Stimulated activated CD4-positive, alpha-beta T cell treated with anti-CD3 and anti-CD28 coated beads, Interleukin-2, amount 100 ng/mL, for 24 hours (primary cell): ENCODE data around the gene MYO19.
"Not testable (repeated sequence)": the region's sequence is repeated elsewhere in the genome, so short reads cannot be mapped to it uniquely, and the experiment has no call there.

Experiments used
- DNase-seq, 2 donors: peaks; one replicate each; pipeline ENCODE4 v3.0.0-alpha.2; 2020

The MYO19 gene

DNA sequence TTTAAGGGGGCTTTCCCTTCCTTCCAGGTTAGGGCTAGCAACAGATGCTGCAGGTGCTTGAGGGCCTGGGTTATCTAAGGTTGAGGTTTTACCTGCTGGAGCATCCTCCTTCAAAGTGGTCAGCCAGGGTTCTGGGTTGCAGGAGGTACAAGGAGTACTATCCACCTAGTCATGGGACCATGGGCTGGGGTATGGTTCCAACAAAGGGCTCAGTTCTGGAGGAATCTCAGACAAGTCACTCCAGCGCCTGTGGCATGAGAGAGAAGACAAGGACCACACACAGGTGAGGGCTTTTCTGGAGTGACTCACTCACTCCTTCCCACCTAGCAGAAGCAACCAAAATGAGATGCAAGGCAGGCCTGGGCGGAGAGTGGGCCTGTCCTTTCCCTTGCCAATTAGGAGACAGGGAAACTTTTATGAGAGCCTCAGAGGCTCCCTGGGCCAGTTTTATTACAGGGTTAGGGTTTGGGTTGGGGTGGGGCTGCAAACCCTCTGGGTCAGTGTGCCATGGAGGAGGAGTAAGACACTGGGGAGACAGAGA, 2.2 kb downstream of the MYO19 start:
- no peak for DNase-seq

DNA sequence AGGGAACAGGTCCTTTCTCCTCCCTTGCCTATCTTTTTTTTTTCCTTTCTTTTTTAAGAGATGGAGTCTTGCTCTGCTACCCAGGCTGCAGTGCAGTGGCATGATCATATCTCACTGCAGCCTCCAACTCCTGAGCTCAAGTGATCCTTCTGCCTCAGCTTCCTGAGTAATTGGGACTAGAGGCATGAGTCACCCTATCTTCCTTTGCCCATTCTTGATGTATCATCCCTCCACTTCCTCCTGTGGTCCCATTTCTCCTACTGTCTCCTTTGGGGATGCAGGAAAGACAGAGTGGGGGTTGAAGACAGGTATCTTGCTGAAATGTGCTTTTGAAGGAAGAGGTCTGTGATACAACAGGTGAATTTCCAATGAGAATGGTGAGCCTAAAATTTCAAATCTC, 5.5 kb downstream of the MYO19 start:
- no peak for DNase-seq

DNA sequence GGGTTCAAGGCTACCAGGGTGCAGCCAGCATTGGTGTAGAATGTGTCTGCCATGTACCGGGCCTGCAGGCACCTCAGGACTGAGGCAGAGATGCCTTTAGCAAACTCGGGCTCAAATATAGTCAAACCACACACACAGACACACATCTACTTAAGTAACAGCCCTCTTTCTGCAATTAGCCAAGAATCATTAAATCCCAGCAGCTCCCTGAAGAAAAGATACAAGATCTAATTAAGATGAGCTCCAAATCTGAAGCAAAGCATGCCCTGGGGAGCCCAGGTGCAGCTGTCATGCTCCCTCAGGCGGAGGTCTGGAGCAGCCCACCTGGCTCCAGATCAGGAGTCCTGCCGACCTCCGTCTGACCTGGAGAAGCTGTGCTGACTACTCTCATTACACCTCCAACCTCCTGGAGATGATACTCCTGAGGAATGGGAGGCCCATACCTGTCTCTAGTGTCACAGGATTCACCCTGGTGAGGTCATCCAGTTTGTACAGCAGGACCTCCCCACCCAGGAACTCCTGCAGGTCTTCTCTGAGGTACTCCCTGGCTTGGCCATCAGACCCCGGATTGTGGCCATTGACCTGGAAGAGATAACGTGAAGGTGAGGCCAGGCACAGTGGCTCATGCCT, 6.9 kb downstream of the MYO19 start:
- no peak for DNase-seq

DNA sequence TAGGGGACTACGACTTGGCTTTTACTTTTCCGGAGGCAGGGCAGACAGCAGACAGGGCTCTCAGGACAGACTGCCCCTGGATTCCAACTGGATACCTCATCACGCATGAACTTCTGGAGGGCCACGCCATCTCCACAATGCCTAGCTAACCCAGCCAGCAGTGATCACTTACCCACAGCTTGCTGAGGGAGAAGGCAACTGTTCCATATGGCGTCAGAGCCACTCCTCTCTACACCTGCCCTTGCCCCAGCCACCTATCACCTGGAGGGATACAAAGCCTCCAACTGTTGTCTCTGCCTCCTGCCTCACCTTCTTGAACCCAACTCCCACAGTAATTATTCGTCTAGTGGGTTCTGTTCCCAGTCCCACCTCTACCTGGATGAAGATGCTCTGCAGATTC, 8.8 kb downstream of the MYO19 start:
- DNase-seq, result no peak

DNA sequence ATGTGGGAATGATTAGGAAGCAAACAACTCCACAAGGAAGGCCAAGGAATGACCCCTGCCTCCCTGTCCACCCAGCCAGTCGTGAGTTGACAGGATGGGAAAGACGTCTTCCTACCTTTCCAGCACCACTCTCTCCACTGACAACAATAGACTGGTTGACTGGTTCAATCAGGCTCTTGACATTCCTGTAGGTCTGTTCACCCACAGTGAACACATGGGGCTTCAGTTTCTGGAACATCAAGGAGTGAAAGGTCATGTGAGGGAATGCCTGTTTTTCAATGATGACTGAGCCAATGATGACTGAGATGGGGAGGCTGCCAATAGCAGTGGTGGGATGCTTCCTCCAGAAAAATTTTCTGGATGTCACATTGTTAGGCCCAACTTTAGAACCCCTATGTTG, 9.6 kb downstream of the MYO19 start:
- no peak for DNase-seq

DNA sequence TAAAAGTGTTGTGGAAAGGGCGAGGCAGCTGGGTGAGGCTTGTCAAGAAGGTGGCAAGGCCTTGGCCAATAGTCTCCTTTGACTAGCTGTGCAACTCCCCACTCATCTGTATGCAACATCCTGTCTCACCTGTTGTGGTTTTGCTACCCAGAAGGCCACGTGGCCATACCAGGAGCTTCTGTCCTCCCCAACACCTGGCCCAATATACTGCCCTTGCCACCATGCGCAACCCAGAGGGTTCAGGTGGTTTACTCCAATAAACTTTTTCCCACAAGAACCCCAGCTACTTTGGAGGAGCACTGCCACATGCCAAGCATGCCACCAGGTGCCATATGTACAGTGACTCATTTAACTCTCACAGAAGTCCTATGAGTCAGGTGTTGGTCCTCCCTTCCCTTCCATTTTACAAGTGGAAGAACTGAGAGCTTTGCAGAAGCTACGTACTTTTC, 10.2 kb downstream of the MYO19 start:
- no peak for DNase-seq

DNA sequence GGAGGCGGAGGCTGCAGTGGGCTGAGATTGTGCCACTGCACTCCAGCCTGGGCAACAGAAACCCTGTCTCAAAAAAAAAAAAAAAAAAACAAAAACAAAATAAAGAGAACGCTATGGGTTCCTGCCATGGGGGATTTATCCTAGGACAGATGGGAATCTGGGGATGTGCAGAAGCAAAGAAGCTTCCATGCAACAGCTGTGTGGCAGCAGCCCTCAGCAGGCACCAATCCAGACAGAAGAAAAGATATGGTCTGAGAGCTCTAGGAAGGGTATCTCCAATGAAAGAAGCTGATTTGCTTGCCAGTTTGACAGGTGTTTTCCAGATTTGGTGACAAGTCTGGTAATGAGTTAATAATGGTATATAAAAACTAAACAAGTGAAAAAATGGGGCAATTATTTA, 11.6 kb downstream of the MYO19 start:
- DNase-seq, result no peak

DNA sequence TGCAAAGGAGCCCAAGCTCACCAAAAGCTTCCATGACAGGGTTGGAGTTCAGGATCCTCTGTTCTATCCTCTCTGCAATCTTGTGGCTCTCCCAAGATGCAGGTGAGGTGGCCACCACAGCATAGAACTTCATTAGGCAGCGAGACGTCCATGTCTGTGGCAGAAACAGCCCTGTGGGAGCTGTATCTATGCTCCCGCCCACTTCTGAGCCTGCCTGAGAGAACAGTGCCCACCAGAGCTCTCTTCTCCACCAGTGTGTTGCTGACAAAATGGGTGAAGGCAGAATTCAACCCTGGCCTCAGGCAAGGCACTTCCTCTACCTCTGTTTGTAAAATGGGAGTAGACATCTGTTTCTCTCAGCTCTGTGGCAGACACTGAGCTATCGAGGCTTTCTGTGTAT, 18.8 kb downstream of the MYO19 start:
- no peak for DNase-seq

DNA sequence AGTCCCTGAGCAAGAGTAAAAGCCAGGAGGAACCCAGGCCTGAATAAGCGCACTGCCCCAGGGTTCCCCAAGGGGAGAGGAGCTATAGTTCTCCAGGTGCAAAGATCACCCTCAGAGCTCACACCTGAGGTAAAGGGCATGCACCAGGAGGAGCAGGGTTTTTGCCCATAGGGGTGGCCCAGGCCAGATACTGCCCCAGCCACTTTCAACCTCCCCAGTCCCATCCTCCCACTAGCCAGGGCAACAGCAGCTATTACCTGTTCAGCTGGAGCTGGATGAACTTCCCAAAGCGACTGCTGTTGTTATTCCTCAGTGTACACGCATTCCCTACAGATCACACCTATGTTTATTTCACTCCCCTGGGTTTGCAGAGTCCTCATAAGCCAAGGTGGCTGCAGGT, 19.8 kb downstream of the MYO19 start:
- DNase-seq, result no peak

DNA sequence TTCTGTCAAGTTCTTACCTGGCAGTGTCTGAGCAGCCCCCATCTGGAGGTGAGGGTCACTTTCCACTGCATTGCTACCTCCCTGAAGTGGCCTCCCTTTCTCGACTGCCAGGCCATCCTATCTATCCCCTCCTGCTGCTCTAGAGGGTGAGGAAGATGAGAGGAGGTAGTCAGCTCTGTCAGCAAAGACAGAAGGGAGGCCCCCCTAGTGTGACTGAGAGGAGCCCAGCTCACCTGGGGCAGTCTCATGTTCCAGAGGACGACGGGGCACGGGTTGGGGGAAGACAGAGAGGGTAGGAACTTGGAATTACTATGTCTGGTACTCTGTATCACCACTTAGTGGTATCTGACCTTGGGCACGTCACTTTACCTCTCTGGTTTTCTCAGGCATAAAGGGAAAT, 22.0 kb downstream of the MYO19 start:
- DNase-seq, result no peak

DNA sequence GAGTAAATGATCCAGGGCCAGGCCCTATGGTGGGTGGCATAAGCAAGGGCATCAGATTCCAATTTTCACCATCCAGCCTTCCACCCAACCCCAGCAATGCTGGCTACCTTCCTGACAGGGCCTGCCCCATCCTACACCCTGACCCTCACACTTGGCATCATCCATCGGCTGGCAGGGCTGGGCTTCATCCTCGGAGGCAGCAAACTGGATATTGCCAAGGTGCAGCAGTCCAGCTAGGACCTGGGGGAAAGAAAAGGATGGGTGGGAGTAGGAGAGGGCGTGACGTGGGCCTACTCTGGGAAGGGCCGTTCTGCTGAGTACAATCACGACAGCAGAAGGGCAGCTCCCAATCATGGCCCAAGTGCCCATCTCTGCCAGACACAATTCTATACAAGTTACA, 23.5 kb downstream of the MYO19 start:
- DNase-seq, result no peak

DNA sequence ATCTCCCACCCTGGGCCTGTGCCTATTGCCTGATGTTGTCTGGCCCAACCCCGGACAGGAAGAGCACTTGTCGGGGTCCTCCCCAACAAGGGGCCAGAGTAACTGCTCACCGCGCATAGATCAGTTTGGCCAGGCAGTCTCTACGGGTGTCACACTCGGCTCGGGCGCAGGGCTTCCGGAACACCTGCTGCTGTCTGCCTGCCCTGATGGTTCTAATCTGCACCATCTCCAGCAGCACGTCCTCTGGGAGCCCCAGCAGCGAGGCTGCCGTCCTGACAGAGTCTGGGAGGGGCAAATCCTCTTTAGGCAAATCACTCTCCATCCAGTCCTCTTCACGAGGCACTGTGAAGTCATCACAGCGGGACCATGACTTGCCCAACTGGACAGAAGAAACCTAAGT, 24.0 kb downstream of the MYO19 start:
- DNase-seq, result no peak

DNA sequence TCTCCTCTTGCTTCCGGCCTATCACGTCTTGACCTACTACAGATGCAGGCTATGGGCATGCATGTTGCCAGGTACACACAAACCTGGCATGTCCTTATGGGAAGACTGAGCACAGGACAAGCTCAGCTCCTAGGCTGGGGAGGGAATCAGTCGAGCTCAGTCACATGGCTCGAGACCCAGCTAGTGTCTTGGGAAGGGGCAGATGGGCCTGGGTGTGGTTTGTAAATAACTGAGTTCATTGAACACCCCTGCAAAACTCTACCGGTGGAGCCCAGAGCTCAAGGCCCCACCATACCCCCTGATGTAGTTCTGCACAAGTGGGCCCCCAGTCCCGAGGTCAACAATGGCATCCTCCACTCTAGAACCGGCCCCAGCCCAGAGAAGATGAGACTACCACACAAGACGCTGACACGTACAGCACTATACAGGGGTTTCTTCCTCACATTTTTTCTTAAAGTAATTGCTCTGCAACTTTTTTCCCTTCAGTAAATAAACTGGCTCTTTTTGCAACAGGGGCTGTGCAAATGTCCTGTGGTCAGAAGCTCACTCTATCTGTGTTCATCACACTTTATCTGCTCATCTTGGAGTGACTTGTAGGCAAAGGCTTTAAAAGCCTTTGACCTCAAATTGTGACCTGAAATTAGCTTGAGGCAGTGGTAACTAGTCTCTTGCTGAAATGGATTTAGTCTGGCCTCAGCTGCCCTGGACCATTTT, 25.2 kb downstream of the MYO19 start:
- DNase-seq, result no peak

DNA sequence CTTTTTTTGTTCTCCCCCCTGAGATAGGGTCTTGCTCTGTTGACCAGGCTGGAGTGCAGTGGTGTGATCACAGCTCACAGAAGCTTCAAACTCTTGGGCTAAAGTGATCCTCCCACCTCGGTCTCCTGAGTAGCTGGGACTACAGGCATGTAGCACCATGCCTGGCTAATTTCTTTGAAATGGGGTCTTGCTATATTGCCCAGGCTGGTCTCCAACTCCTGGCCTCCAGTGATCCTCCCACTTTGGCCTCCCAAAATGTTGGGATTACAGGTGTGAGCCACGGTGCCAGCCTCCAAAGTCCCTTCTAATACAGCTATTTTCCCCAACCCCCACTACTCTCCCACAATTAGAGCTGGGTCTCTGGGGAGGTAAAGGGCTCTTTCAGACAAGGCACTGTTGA, 26.2 kb downstream of the MYO19 start:
- DNase-seq, result not testable (repeated sequence)

DNA sequence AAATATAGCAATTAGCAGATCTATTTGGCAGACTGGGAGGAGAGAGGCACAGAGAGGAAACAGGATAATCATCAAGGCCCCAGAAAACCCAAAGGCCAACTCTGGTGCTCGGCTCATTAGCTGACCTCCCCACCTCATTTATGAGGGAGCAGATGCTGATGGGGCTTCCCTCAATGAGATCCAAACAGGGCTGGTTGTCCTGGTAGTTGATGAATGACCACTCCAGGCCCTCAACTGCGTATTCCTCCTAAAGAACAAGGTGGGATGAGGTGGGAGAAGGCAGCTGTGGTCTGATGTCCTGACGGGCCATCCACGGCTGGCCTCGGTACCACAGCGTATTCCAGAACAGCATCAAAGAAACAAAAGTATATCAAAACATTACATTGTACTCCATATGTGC, 27.4 kb downstream of the MYO19 start:
- DNase-seq, result no peak

DNA sequence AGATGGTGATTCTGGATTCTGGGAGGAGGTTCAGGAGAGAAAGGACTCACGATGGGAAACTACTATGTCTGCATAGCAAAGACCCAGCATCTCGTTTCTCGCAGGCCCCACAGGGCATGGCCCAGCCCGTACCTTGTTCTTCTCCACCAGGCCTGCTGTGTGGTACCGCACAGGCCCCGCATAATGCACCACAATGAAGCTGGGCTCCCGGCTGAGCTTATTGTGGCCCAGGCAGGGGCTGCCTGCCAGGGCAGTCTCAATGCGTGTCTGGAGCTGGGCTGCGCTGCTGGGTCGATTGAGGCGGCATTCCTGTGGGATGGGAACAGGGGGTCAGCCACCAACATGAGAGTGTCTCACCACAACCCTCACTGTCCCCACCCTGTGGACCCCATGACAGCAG, 27.8 kb downstream of the MYO19 start:
- no peak for DNase-seq

DNA sequence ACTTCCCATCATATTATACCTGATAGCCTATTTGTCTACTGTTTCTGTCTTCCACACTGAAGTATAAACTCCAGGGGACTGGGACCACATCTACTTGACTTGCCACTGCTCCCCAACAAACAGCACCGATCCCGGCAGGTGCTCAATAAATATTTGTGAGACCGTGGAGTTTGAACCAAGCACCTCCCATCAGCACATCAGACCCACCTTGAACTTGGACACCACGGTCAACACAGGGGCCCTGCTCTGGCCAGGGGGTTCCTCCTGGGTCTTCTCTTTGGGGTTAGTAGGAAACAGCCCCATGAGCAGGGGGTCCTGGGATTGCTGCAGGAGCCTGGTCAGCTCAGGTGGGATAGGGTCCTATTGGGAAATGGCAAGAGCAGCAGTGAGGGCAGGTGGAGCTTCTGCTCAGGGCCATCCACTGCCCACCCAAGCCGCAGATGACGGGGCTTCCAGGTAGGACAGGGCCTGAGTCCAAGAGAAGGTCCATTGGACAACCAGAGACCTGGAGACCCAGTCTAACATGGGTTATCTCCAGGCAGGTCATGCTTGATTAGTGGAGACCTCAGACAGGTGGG, 28.3 kb downstream of the MYO19 start:
- no peak for DNase-seq

DNA sequence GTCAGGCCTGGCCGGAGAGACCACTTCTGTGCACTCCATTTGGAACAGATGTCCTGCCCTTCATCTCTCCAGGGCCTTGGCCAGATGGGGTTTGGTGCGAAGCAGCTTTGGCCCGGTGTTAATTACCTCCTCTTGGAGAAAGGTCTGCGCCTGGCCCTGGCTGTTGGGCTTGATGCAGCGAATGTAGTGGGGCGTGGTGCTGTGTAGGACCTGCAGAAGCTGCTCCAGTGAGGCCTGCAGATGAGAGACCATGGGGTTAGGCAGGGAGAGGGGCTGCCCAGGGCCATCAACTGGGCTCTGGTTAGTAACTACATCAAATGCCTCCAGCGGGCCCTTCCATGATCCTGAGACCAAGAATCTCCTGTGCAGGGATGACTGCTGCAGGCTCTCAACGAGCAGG, 29.5 kb downstream of the MYO19 start:
- DNase-seq, result no peak

DNA sequence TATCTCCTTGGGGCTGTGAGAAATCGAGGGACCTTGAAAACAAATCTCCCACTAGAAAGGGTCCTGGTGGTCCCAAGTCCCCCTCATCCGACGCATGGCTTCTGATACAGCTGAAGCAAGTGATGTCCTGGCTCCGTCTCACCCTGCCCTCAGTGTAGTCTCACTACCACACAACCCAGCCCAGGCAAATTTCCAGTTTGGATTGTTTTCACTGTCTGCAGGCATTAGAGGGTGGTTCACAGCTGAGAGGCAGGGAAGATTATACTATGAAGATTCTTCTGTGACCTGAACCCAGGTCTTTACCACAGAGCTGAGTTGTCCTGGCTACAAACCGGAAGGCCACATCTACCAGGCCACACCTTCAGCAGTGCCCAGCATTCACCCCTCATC, 30.5 kb downstream of the MYO19 start:
- DNase-seq, result no peak

DNA sequence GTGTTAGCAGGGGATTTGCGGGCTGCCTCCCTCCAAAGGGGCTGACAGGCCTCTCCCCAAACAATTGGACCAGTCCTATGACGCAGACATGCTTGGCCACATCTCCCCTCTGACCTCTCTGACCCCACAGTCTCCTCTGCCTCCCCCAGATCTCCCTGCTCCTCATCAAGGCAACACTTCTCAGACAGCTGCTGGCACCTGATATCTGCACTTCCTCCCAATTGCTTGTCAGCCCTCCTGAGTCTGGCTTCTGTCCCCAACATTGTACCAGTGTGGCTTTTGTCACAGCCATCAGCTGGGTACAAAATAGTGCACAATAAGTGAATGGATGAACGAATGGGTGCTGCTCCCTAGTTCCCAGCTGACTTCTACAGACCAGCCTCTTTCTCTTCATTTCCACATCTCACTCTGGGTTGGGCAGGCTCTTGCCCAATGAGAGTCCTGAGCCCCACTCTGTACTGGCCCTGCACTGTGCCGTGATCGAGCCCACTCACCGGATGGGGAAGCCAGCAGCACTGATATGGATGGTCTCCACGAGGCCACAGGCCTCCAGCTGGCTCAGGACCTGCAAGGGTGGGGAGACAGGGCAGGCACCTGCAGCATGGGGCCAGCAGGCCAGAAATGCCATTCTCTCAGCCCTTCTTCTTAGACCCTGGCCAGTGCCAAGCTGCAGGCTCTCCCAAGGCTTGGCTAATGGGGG, 31.1 kb downstream of the MYO19 start:
- DNase-seq, result no peak

DNA sequence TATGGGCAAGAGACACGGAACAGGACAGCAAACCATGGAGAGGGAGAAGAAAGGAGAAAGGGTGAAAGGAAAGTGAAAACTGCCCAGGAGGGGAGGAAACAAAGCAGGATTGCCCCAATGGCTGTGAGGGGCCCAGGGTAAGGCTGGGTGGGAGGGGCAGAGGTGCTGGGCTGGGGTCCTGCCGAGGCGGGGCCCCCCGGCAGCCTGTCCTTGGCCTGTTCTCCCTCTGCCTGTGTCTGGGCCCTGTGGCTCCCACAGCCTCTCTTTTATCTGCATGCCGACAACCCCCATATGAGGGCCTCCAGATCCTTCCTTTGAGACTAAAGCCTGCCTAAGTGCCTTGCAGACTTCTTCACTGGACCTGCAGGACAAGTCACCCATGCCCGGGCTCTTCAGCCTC, 32.7 kb downstream of the MYO19 start:
- no peak for DNase-seq

DNA sequence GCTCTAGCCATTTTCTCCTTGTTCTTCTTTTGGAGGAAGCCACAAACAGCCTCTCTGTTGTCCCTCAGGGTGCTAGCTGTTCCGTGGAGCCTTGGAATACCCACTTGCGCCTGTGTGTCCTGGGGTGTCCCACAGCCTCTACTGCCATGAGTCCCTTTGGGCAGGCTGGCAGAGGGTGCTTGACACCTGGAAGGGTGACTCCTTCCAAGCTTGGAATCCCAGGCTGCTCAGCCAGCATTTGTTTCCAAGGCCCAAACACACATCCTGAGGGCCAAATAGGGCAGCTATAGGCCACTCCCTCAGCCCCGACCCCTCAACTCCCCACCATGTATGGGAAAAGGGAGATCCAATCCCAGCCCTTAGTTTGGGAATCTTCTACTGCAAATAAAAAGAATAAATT, 33.3 kb downstream of the MYO19 start:
- no peak for DNase-seq

DNA sequence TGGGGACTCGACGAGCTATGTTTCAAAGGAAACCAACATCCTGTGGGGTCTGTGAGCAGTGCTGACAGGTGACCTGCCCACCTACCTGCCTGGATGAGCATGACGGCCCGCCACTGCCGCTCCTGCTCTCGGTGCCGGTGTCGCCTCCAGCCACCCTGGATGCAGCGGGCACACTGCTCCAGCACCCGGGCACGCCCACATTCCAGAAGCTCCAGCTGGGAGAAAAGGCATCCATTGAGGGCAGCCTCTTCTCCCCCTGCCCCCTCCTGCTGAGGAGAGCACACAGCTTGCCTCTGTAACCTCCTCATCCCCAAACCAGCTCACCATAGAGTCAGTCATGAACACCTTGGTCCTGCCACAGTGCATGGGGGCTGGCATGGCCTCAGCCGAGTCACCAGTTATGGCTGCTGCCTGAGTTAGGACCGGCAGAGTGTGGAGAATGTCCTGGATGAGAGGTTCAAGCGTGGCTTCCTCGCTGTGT, 33.9 kb downstream of the MYO19 start:
- no peak for DNase-seq
